Right ventricle myocardium superior (tissue), 1 donor: Measurements from ENCODE around the gene C17orf67. TPM values are rescaled to one million over a fixed set of nuclear protein-coding genes. Genes with fewer than 3 reads are reported as not detected.

Experiments used
- ATAC-seq: fragments of 200-7000 bp; cut with Tn5 transposase; one replicate; pipeline ENCODE4 v1.9.1; 2020; ENCODE audit warnings: mild to moderate bottlenecking; ENCODE audit not compliant: poor library complexity
- DNase-seq: peaks from one replicate; pipeline ENCODE4 v3.0.0-alpha.2; 2020
- intact Hi-C: fragments of 100-400 bp; cut with DNase I; formaldehyde crosslinking; loops from one replicate; pipeline ENCODE4 v1.11.2; 2022
- total RNA-seq: library from RNA; stranded (reverse); fragmentation: NEBNext Ultra II Directional; extraction: Animal tissue kit (Norgen Biotek cat#: 25700); gene quantifications from one replicate; pipeline ENCODE4 v1.2.1, GENCODE V29; 2021
- donor health status: DM: no; HTN: yes; CAD: no; lungs with severe emphysema.

Gene C17orf67
- total RNA-seq, 1 donor from 2014 or later, result 1.1 TPM

- intact Hi-C loops, result no loop called here
- DNase-seq (no peak), ATAC-seq (no peak)
Observed at GRCh38 chr17:56754523-56755208, 79.1 kb downstream of the C17orf67 start.

GRCh38 chr17:56752263-56752836 lies 81.4 kb downstream of the C17orf67 start:
- DNase-seq (no peak), ATAC-seq (no peak)
- intact Hi-C loops, result no loop called here

GRCh38 chr17:56751145-56751738 lies 82.5 kb downstream of the C17orf67 start:
- DNase-seq (no peak), ATAC-seq (no peak)
- intact Hi-C loops, result no loop called here

- DNase-seq, result no peak
- no peak for ATAC-seq
- intact Hi-C loops, result no loop called here
Observed at GRCh38 chr17:56744721-56745120, 89.0 kb downstream of the C17orf67 start.

GRCh38 chr17:56742601-56743000 lies 91.1 kb downstream of the C17orf67 start:
- DNase-seq, result no peak
- ATAC-seq, result no peak
- intact Hi-C loops, result no loop called here

Other genes with a start within 250 kb of the C17orf67 start
- 0.65 TPM for gene NOG, start 240.2 kb downstream of the C17orf67 start, total RNA-seq
- gene DGKE, start 231 bp upstream of the C17orf67 start, total RNA-seq, result 3.0 TPM
- gene TRIM25, start 80.1 kb upstream of the C17orf67 start, total RNA-seq, result 15.4 TPM
- gene COIL, start 127.1 kb upstream of the C17orf67 start, total RNA-seq, result 8.0 TPM
- gene SCPEP1, start 144.2 kb upstream of the C17orf67 start, total RNA-seq, result 88.4 TPM